Measurements from ENCODE around the gene CCDC27. TPM values are rescaled to one million over a fixed set of nuclear protein-coding genes. Genes with fewer than 3 reads are reported as not detected.
"Not testable (repeated sequence)": the region's sequence is repeated elsewhere in the genome, so short reads cannot be mapped to it uniquely, and the experiment has no call there.

CCDC27 gene
- total and polyA plus RNA-seq, 2 donors (not counting 1 experiment from before 2014, with no cell fraction given): not detected

DNA sequence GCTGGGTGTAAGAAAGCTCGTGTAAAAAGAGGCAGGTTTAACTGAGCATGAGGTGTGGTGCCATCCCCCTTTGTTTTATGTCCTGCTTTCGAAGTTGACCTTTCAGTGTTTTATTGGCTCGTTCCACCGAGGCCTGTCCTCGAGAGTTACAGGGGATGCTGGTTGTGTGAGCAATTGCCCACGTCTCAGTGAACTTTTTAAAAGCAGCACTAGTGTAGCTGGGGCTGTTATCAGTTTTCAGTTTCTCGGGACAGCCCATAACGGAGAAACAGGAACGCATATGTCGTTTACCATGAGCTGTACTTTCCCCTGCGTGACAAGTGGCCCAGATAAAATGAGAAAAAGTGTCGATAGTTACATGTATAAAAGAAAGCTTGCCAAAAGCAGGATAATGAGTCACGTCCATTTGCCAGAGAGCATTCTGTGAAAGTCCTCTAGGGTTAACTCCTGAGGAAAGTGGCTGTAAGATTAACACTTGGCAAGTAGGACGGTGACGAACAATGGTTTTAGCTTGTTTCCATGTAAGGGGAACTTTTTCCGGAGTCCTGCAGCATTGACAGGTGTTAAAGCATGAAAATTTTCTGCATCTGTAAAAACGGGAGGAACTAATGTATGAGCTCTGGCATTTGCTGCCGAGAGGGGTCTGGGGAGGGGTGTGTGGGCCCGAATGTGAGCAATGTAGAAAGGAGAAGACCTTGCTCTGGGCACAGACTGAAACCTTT, 51.8 kb downstream of the CCDC27 start:
- intact Hi-C loops (cut with micrococcal nuclease): loop anchor here (5.0 kb wide), 1 partner anchor 352 kb away; the partner anchor contains the start of gene ARHGEF16
- no peak for ATAC-seq (ENCODE audit: low read depth)
- Histone ChIP-seq H3K4me2 (replicated peaks; ENCODE audit: low read depth, low read length, poor library complexity, severe bottlenecking) (no peak overlapping the region), H3K4me1 (ENCODE audit: control insufficient read depth in 2 of 2, insufficient read depth in 2 of 2, low read length in 2 of 2) (peaks cover 0 to 3% of the 10 kb centered on the region in 2 donors), H2AFZ (ENCODE audit: insufficient read depth, low read depth, low read length, poor library complexity, severe bottlenecking) (no peak overlapping the region), H3K9me3 (ENCODE audit: control extremely low read depth in 1 of 3, control insufficient read depth in 2 of 3, insufficient read depth in 1 of 3, low read length in 2 of 3) (peaks cover 0 to 7% (median 0%) of the 10 kb centered on the region in 3 donors), H3K27me3 (replicated peaks in 1 of 4; ENCODE audit: control extremely low read depth in 1 of 4, control insufficient read depth in 3 of 4, insufficient read depth in 4 of 4, low read length in 3 of 4) (peaks cover 0 to 14% (median 4%) of the 10 kb centered on the region in 4 experiments), H3K4me3 (ENCODE audit: control extremely low read depth in 1 of 5, extremely low read depth in 1 of 5, insufficient read depth in 1 of 5, low read depth in 2 of 5, low read length in 4 of 5) (no peak overlapping the region), H3K79me2 (ENCODE audit: control insufficient read depth, insufficient read depth, low read length) (no peaks in the 10 kb centered on the region), H3K36me3 (replicated peaks in 1 of 2; ENCODE audit: control extremely low read depth in 1 of 2, control insufficient read depth in 1 of 2, extremely low read depth in 1 of 2, insufficient read depth in 2 of 2, low read length in 1 of 2) (no peaks in the 10 kb centered on the region), H3K27ac (ENCODE audit: low read length in 2 of 2) (no peak overlapping the region), H4K20me1 (ENCODE audit: control insufficient read depth, insufficient read depth, low read length, poor library complexity, severe bottlenecking) (no peaks in the 10 kb centered on the region), H3K9ac (ENCODE audit: low read length) (no peak overlapping the region)
- H3K27me3 Mint-ChIP-seq: peaks cover 30% of the 10 kb centered on the region
- H3K4me1 Mint-ChIP-seq: peaks cover 4% of the 10 kb centered on the region
- ChIA-PET CTCF (interaction anchor here (1.4 to 3.6 kb wide), 3 partner anchors 37 to 351 kb away, joined by 3 to 15 read pairs (median 4); no protein-coding TSS in a partner anchor), POLR2A (no interaction called here)
- no peak for TF ChIP-seq CTCF (IDR thresholded peaks at IDR 0.05)
- no peak for TF ChIP-seq EZH2 (IDR thresholded peaks at IDR 0.05; ENCODE audit: borderline replicate concordance, insufficient read depth, low read depth, low read length, poor library complexity, severe bottlenecking)
- H3K9me3 Mint-ChIP-seq (ENCODE audit: insufficient read depth): no peaks in the 10 kb centered on the region
- no peak for DNase-seq
- no peak overlapping the region for H3K27ac Mint-ChIP-seq
- H3K4me3 Mint-ChIP-seq: no peak overlapping the region
- WGBS (ENCODE audit: insufficient coverage): 71% methylated on average over 18 of the region's 19 CpGs

DNA sequence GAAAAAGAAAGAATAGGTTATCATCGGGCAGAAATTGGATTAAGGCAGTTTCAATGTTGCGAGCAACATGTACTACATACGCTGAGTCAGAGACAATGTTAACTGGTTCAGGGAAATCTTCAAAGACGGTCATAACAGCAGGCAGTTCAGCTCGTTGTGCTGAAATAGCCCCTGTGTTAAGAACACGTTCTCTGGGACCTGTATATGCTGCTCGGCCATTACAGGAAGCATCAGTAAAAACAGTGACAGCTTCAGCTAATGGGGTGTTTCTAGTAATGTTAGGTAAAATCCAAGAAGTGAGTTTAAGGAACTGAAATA, 52.3 kb downstream of the CCDC27 start:
- H4K20me1 ChIP-seq (ENCODE audit: control insufficient read depth, insufficient read depth, low read length, poor library complexity, severe bottlenecking); H3K79me2 ChIP-seq (ENCODE audit: control insufficient read depth, insufficient read depth, low read length); H3K4me1 Mint-ChIP-seq; H2AFZ ChIP-seq (ENCODE audit: insufficient read depth, low read depth, low read length, poor library complexity, severe bottlenecking); H3K9me3 ChIP-seq (ENCODE audit: control extremely low read depth in 1 of 3, control insufficient read depth in 2 of 3, insufficient read depth in 1 of 3, low read length in 2 of 3); DNase-seq; H3K4me1 ChIP-seq (ENCODE audit: control insufficient read depth in 2 of 2, insufficient read depth in 2 of 2, low read length in 2 of 2); POLR2A ChIA-PET; H3K4me3 Mint-ChIP-seq; H3K9ac ChIP-seq (ENCODE audit: low read length); H3K4me2 ChIP-seq (replicated peaks; ENCODE audit: low read depth, low read length, poor library complexity, severe bottlenecking); H3K36me3 ChIP-seq (replicated peaks in 1 of 2; ENCODE audit: control extremely low read depth in 1 of 2, control insufficient read depth in 1 of 2, extremely low read depth in 1 of 2, insufficient read depth in 2 of 2, low read length in 1 of 2); ATAC-seq (ENCODE audit: low read depth); H3K27ac ChIP-seq (ENCODE audit: low read length in 2 of 2); H3K27ac Mint-ChIP-seq; H3K4me3 ChIP-seq (ENCODE audit: control extremely low read depth in 1 of 5, extremely low read depth in 1 of 5, insufficient read depth in 1 of 5, low read depth in 2 of 5, low read length in 4 of 5); H3K9me3 Mint-ChIP-seq (ENCODE audit: insufficient read depth): not testable (repeated sequence)
- intact Hi-C loops (cut with micrococcal nuclease): loop anchor here (5.0 kb wide), 1 partner anchor 352 kb away; the partner anchor contains the start of gene ARHGEF16
- 63% methylated on average over 7 of the region's 7 CpGs for WGBS (ENCODE audit: insufficient coverage)
- H3K27me3 ChIP-seq (replicated peaks in 1 of 4; ENCODE audit: control extremely low read depth in 1 of 4, control insufficient read depth in 3 of 4, insufficient read depth in 4 of 4, low read length in 3 of 4): peaks cover 0 to 13% (median 4%) of the 10 kb centered on the region in 4 experiments
- peaks cover 30% of the 10 kb centered on the region for H3K27me3 Mint-ChIP-seq
- CTCF ChIA-PET: interaction anchor here (1.4 to 1.5 kb wide), 2 partner anchors 37 to 80 kb away, joined by 3 to 4 read pairs; no protein-coding TSS in a partner anchor
